WI38 (cell line): ENCODE measurements around the gene TBC1D12.

ENCODE experiments used
- H3K4me3 ChIP-seq: 2 replicates; pipeline ENCODE4 v1.5.1; 2011; ENCODE audit warnings: low read depth, mild to moderate bottlenecking, control low read depth, low read length
- TF ChIP-seq, protein P1 (sequence below): IDR thresholded peaks from 2 replicates; pipeline ENCODE4 v1.5.1; 2012; ENCODE audit warnings: low read depth, mild to moderate bottlenecking, control low read depth, low read length

TBC1D12 gene

DNA sequence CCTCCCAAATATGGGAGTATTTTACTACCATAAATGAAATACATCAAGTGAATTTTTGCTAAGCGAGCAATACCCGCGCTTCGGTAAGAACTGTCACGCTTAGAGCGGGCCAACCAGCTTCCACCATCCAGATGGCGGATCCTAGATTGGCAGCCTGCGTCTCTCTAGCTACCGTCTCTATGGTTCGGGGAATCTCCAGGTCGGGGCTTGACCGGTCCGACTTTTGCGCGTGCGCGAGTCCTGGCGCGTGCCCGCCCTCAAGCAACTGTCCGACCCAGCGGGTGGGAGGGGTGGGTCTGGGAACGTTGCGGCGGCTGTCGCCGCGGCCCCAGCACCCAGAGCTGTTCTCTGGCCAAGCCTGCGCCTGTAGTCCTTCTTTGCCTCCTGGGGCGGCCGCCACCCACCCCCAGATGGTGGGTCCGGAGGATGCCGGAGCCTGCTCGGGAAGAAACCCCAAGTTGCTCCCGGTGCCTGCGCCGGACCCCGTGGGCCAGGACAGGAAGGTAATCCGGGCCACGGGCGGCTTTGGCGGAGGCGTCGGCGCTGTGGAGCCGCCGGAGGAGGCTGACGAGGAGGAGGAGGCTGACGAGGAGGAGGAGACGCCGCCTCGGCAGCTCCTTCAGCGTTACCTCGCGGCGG is at the start of gene TBC1D12:
TSS of gene TBC1D12 (plus strand) at position 338 of the 639 bp plus-strand sequence. CDS start at position 411, 73 bp downstream.
- peak within 1 kb of the TSS; percentile 86 for H3K4me3 ChIP-seq
- TF ChIP-seq, protein P1, sequence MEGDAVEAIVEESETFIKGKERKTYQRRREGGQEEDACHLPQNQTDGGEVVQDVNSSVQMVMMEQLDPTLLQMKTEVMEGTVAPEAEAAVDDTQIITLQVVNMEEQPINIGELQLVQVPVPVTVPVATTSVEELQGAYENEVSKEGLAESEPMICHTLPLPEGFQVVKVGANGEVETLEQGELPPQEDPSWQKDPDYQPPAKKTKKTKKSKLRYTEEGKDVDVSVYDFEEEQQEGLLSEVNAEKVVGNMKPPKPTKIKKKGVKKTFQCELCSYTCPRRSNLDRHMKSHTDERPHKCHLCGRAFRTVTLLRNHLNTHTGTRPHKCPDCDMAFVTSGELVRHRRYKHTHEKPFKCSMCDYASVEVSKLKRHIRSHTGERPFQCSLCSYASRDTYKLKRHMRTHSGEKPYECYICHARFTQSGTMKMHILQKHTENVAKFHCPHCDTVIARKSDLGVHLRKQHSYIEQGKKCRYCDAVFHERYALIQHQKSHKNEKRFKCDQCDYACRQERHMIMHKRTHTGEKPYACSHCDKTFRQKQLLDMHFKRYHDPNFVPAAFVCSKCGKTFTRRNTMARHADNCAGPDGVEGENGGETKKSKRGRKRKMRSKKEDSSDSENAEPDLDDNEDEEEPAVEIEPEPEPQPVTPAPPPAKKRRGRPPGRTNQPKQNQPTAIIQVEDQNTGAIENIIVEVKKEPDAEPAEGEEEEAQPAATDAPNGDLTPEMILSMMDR: no peak

DNA sequence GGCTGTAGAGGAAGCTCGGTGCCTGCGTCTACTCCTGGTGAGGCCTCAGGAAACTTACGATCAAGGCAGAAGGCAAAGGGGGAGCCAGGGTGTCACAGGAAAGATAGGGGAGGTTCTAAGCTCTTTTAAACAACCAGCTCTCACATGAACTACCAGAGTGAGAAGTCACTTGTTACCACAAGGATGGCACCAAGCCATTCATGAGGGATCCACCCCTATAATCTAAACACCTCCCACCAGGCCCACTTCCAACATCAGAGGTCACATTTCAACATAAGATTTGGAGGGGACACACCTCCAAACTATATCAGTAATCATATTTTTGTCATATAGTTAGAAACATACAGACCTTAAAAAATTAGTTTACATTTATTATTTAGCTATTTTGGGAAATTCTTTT is 49.0 kb upstream of the TBC1D12 start:
- TF ChIP-seq, protein P1: no peak
- no peak overlapping the region for H3K4me3 ChIP-seq

DNA sequence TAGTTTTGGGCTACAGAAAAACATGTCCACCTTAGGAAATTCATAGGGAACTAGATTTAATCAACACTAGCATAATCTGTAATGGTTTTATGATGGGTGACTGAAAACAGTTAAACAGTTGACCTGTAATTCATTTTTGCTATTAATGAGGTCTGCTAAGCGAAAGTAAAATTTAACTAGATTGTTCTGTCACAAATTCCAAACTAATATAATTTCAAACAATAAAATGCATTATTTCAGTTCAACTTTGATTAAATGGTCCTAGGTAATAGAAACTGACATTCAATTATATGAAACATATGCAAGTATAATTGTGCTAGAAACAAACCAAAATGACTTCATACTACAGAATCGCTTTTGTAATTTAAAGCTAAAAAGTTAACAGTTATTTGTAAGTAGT is 46.5 kb upstream of the TBC1D12 start:
- TF ChIP-seq, protein P1: no peak
- H3K4me3 ChIP-seq: no peak overlapping the region

DNA sequence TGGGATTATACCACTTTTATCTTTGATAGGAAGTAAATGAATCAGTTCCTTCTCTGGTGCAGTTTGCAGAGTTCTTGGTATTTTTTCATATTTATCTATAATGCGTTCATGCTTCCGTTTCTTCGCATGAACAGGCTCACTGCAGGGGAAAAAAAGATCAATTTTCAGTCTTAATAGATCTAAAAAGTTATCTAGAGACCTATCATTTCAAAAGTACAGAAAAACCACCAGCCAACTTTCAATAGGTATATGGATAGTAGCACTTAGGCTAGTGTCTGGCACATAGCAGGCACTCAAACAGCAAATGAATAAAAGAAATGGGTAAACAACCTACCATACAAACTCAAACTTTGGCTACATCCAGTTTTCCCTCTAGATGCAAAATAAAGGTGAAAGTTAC is 45.1 kb upstream of the TBC1D12 start:
- no peak overlapping the region for H3K4me3 ChIP-seq
- TF ChIP-seq, protein P1: no peak

- TF ChIP-seq, protein P1: no peak
- H3K4me3 ChIP-seq: peak overlapping the region; percentile 53
Observed at GRCh38 chr10:94358480-94358879, 43.9 kb upstream of the TBC1D12 start.

- TF ChIP-seq, protein P1: no peak
- peak overlapping the region; percentile 62 for H3K4me3 ChIP-seq
Observed at GRCh38 chr10:94361171-94361794, 41.1 kb upstream of the TBC1D12 start.
